Immature natural killer cell (primary cell): Measurements from ENCODE around the gene DCAF17. TPM values are rescaled to one million over a fixed set of nuclear protein-coding genes. Genes with fewer than 3 reads are reported as not detected.
A peak's percentile ranks its signal among the peaks of the same experiment; 100 is the strongest.

Experiments
- DNase-seq, 3 donors: peaks; one replicate each; pipeline ENCODE4 v3.0.0; 2022; ENCODE audit warnings: mixed read lengths in 1 of 3
- H3K27ac Mint-ChIP-seq, 6 donors: one replicate each; pipeline ENCODE4 v1.8.0; 2020; ENCODE audit warnings: mixed read lengths in 6 of 6, mild to moderate bottlenecking in 5 of 6, inconsistent platforms in 4 of 6, moderate library complexity in 3 of 6
- H3K27me3 Mint-ChIP-seq, 3 donors: one replicate each; pipeline ENCODE4 v1.8.0; 2020 to 2021; ENCODE audit warnings: low read depth in 3 of 3, mild to moderate bottlenecking in 3 of 3, mixed read lengths in 3 of 3, moderate library complexity in 3 of 3, inconsistent platforms in 1 of 3
- H3K36me3 Mint-ChIP-seq, 3 donors: one replicate each; pipeline ENCODE4 v1.8.0; 2020; ENCODE audit warnings: mixed read lengths in 3 of 3, inconsistent platforms in 2 of 3, mild to moderate bottlenecking in 2 of 3
- H3K4me1 Mint-ChIP-seq, 2 donors: one replicate each; pipeline ENCODE4 v1.8.0; 2020; ENCODE audit warnings: inconsistent platforms in 2 of 2, mild to moderate bottlenecking in 2 of 2, mixed read lengths in 2 of 2, moderate library complexity in 1 of 2
- H3K4me3 Mint-ChIP-seq, 5 donors: one replicate each; pipeline ENCODE4 v1.8.0; 2020; ENCODE audit warnings: mild to moderate bottlenecking in 5 of 5, mixed read lengths in 5 of 5, inconsistent platforms in 3 of 5, moderate library complexity in 3 of 5
- H3K9me3 Mint-ChIP-seq, 6 donors: one replicate each; pipeline ENCODE4 v1.8.0; 2020; ENCODE audit warnings: mild to moderate bottlenecking in 6 of 6, mixed read lengths in 6 of 6, inconsistent platforms in 4 of 6, moderate library complexity in 3 of 6
- polyA plus RNA-seq, 3 donors: library from polyadenylated mRNA; unstranded; fragments of 300-500 nt; fragmentation: Illumina TruSeq; gene quantifications; one replicate each; pipeline ENCODE4 v1.2.3, GENCODE V29; 2021

The DCAF17 gene, protein sequence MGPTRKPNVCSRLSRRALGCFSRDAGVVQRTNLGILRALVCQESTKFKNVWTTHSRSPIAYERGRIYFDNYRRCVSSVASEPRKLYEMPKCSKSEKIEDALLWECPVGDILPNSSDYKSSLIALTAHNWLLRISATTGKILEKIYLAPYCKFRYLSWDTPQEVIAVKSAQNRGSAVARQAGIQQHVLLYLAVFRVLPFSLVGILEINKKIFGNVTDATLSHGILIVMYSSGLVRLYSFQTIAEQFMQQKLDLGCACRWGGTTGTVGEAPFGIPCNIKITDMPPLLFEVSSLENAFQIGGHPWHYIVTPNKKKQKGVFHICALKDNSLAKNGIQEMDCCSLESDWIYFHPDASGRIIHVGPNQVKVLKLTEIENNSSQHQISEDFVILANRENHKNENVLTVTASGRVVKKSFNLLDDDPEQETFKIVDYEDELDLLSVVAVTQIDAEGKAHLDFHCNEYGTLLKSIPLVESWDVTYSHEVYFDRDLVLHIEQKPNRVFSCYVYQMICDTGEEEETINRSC
- 10 to 100 TPM; 12.7 to 17.8 (median 16.4) TPM for polyA plus RNA-seq

DNA sequence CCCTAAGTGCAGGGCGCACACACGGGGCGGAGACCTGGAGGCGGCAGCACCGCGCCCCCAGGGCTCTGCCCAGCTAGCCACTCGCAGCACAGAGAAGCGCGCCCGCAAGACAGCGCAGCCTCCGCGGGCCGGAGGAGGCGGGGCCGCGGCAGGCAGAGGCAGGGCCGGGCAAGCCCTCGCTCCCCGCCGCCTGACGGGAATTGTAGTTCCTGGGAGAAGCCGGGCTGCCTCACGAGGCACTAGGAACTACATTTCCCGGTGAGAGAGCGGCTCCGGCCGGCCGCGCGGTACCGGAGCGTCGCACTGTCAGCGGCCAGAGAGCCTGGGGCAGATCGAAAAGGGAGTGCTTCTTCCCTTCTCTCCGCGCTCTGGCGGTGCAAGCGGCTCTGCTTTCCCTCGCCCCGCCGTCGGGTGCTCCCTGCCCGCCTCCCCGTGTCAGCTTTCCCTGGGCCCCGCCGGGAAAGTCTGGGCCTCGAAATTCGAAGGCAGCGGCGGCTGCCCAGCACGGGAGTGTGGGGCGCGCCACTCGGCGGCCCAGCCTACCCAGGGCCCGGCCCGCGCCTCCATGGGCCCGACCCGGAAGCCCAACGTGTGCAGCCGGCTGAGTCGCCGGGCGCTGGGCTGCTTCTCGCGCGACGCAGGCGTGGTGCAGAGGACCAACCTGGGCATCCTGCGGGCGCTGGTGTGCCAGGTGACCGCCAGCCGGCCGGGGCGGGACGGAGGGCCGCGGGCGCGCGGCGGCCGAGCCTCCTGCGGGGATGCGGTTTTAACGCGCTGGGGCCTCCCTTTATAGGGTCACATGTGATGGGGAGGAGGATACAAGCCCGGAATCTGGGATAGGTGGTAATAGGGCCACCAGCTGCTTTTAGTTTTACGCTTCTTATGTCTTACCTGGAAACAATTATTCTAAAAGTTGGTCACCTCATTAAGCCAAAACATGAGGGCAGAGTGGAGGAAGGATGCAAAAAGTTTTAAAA, at the start of gene DCAF17:
TSS of gene DCAF17 (plus strand) at position 214 of the 977 bp plus-strand sequence. CDS start at position 566, 352 bp downstream.
- Mint-ChIP-seq H3K4me3 (peak within 1 kb of the TSS; percentile 87 to 97 (median 91)), H3K4me1 (peaks cover 27 to 44% of the 10 kb centered on the region in 2 donors), H3K36me3 (peaks cover 18 to 33% (median 30%) of the 10 kb centered on the region in 3 donors), H3K27ac (peak within 1 kb of the TSS; percentile 90 to 96 (median 95)), H3K9me3 (no peaks in the 10 kb centered on the region), H3K27me3 (peaks cover 2 to 5% (median 2%) of the 10 kb centered on the region in 3 donors)
- peak; percentile 92 to 94 (median 93) for DNase-seq

DNA sequence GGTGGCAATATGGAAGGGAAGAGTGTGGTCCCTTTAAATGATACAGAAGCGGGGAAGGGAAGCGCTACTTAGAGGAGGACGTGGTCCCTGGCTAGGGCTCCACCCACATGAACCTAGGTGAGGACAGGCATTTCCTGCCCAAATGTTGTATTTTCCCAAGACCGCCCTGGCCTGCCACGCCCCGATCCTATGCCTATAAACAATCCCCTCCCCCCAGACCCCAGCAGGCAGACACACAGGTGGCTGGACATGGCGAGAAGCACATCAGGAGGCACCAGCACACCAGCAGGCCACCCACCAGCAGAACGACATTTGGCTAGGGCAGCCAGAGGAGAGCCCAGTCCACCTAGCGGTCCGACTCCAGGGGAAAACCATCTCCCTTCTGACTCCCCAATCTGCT, 47.4 kb upstream of the DCAF17 start:
- H3K4me3 Mint-ChIP-seq = no peak overlapping the region
- no peak for DNase-seq
- H3K36me3 Mint-ChIP-seq = peaks cover 5 to 15% (median 10%) of the 10 kb centered on the region in 3 donors
- no peaks in the 10 kb centered on the region for H3K27me3 Mint-ChIP-seq
- peaks cover 2 to 7% of the 10 kb centered on the region in 2 donors for H3K4me1 Mint-ChIP-seq
- H3K9me3 Mint-ChIP-seq = no peaks in the 10 kb centered on the region
- H3K27ac Mint-ChIP-seq = peak overlapping the region in 1 of 6 donors; percentile 46

DNA sequence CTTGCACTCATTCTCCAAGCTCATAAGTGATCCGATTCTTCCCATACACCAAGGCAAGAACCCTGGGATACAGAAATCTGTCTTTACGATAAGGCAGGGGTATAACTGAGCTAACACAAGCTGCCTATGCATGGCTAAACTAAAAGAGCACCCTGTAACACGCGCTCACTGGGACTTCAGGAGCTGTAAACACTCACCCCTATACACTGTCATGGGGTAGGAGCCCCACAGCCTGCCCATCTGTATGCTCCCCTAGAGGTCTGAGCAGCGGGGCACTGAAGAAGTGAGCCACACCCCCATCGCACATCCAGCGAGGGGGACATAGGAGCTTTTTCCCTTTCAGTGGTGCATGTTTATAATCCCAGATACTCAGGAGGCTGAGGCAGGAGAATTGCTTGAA, 47.0 kb upstream of the DCAF17 start:
- Mint-ChIP-seq H3K9me3 (no peaks in the 10 kb centered on the region), H3K27ac (no peak overlapping the region), H3K36me3 (peaks cover 5 to 15% (median 12%) of the 10 kb centered on the region in 3 donors), H3K27me3 (no peaks in the 10 kb centered on the region), H3K4me3 (no peak overlapping the region), H3K4me1 (peaks cover 2 to 7% of the 10 kb centered on the region in 2 donors)
- no peak for DNase-seq

- no peak overlapping the region for H3K4me3 Mint-ChIP-seq
Measured at GRCh38 chr2:171389325-171389724, 44.7 kb upstream of the DCAF17 start.

DNA sequence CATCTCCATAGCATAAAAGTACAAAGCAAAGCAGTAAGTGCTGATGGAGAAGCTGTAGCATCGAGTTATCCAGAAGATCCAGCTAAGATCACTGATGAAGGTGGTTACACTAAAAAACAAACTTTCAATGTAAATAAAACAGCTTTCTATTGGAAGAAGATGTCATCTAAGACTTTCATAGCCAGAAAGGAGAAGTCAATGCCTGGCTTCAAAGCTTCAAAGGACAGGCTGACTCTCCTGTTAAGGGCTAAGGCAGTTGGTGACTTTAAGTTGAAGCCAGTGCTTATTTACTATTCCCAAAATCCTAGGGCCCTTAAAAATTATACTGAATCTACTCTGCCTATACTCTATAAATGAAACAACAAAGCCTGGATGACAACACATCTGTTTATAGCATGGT, 44.2 kb upstream of the DCAF17 start:
- H3K4me3 Mint-ChIP-seq = no peak overlapping the region

More at GRCh38 chr2:171389325-171389724, 44.7 kb upstream of the DCAF17 start:
- no peak overlapping the region for H3K27ac Mint-ChIP-seq
- DNase-seq = no peak
- peaks cover 2 to 7% of the 10 kb centered on the region in 2 donors for H3K4me1 Mint-ChIP-seq
- H3K27me3 Mint-ChIP-seq = no peaks in the 10 kb centered on the region
- peaks cover 5 to 12% (median 5%) of the 10 kb centered on the region in 3 donors for H3K36me3 Mint-ChIP-seq
- H3K9me3 Mint-ChIP-seq = no peaks in the 10 kb centered on the region

DNA sequence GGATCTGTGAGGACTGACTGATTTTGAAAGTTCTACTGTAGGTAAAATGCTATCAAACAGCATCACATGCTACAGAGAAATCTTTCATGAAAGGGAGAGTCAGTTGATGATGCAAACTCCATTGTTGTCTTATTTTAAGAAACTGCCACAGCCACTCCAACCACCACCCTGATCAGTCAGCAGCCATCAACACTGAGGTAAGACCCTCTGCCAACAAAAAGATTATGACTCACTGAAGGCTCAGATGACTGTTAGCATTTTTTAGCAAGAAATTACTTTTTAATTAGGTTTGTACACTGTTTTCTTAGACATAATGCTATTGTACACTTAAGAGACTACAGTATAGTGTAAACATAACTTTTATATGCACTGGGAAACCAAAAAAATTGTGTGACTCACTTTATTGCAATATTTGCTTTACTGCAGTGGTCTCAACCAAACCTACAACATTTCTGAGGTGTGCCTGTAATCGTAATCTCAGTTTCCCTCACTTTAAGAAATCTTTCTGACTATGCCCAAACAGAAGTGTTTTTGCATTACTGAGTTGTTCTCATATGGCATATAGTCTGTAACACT, 43.0 kb upstream of the DCAF17 start:
- H3K36me3 Mint-ChIP-seq = peaks cover 5 to 10% (median 5%) of the 10 kb centered on the region in 3 donors

More for the DNA sequence above, 44.2 kb upstream of the DCAF17 start:
- H3K36me3 Mint-ChIP-seq = peaks cover 5 to 12% (median 5%) of the 10 kb centered on the region in 3 donors
- no peak for DNase-seq
- peaks cover 2 to 7% of the 10 kb centered on the region in 2 donors for H3K4me1 Mint-ChIP-seq
- H3K27me3 Mint-ChIP-seq = no peaks in the 10 kb centered on the region
- no peaks in the 10 kb centered on the region for H3K9me3 Mint-ChIP-seq
- no peak overlapping the region for H3K27ac Mint-ChIP-seq

DNA sequence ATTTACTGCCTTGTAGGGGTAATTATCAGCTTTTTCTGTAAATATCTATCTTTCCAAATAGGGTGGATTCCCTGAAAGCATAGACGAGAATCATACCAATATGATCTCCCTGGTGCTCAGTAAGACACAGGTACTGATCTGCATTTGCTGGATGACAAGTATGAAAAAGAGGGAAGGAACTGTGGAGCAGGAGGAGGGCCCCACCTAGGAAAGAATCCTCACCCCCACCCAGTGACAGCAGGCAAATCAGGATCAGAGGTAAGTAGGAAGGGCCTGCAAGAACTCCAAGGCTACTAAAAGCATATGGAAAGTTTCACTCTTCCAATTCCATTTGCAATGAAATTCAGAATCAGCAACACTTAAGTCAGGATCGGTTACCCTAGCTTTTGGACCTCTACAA, 42.5 kb upstream of the DCAF17 start:
- DNase-seq = no peak
- Mint-ChIP-seq H3K27ac (no peak overlapping the region), H3K36me3 (peaks cover 5 to 8% (median 5%) of the 10 kb centered on the region in 3 donors), H3K4me3 (no peak overlapping the region), H3K27me3 (no peaks in the 10 kb centered on the region), H3K4me1 (peaks cover 0 to 2% of the 10 kb centered on the region in 2 donors), H3K9me3 (no peaks in the 10 kb centered on the region)

More for the DNA sequence above, 43.0 kb upstream of the DCAF17 start:
- H3K9me3 Mint-ChIP-seq = no peaks in the 10 kb centered on the region
- H3K27me3 Mint-ChIP-seq = no peaks in the 10 kb centered on the region
- H3K4me1 Mint-ChIP-seq = peaks cover 2 to 3% of the 10 kb centered on the region in 2 donors
- no peak for DNase-seq
- H3K27ac Mint-ChIP-seq = peak overlapping the region in 1 of 6 donors; percentile 28
- H3K4me3 Mint-ChIP-seq = no peak overlapping the region

DNA sequence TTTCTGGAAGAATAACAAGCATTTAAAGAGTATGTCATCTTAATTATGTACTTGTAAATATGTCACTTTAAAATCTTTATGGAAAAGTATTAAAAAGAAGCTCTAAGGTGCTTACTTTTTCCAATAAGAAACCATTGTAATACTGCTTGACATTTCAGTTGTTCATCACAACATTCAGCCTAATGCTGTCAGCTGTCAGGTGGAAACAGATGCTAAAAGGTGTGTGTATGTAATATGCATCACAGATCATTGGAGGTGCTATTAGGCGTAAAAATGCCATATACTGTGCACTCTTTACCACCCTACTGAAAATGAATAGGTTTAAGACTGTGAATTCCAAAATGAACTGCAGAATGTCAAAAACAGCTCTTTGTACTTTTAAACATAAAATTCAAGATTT, 40.5 kb upstream of the DCAF17 start:
- H3K9me3 Mint-ChIP-seq = no peaks in the 10 kb centered on the region
- H3K4me3 Mint-ChIP-seq = no peak overlapping the region

GRCh38 chr2:171394164-171394740, 39.8 kb upstream of the DCAF17 start:
- H3K4me3 Mint-ChIP-seq = no peak overlapping the region
- H3K27ac Mint-ChIP-seq = no peak overlapping the region
- no peak for DNase-seq
- no peaks in the 10 kb centered on the region for H3K4me1 Mint-ChIP-seq
- no peaks in the 10 kb centered on the region for H3K27me3 Mint-ChIP-seq
- no peaks in the 10 kb centered on the region for H3K9me3 Mint-ChIP-seq
- peaks cover 5 to 8% (median 5%) of the 10 kb centered on the region in 3 donors for H3K36me3 Mint-ChIP-seq

More for the DNA sequence above, 40.5 kb upstream of the DCAF17 start:
- Mint-ChIP-seq H3K27me3 (no peaks in the 10 kb centered on the region), H3K4me1 (no peaks in the 10 kb centered on the region), H3K27ac (no peak overlapping the region), H3K36me3 (peaks cover 5 to 8% (median 5%) of the 10 kb centered on the region in 3 donors)
- no peak for DNase-seq

DNA sequence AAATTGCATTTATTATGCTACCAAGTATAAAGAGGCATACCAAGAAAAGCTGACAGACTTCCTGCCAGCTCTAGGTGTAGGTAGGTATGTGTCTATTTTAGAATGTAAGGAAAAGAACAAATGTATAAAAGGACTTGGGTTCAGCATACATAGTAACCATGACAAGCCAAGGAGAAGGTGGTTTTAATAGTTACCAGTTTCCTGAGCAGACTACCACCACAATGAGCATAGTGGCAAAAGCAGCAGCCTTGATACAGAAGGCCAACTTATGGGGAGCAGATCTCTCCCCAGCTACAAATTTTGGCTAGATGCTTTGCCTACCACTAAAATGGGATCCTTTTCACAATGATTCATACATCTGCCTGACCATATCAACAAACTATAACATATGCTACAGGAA, 34.7 kb upstream of the DCAF17 start:
- DNase-seq = no peak
- Mint-ChIP-seq H3K36me3 (peaks cover 0 to 4% (median 0%) of the 10 kb centered on the region in 3 donors), H3K4me1 (no peaks in the 10 kb centered on the region), H3K27ac (peak overlapping the region in 1 of 6 donors; percentile 50), H3K9me3 (peaks cover 0 to 3% (median under 1%) of the 10 kb centered on the region in 6 donors), H3K4me3 (no peak overlapping the region), H3K27me3 (no peaks in the 10 kb centered on the region)

DNA sequence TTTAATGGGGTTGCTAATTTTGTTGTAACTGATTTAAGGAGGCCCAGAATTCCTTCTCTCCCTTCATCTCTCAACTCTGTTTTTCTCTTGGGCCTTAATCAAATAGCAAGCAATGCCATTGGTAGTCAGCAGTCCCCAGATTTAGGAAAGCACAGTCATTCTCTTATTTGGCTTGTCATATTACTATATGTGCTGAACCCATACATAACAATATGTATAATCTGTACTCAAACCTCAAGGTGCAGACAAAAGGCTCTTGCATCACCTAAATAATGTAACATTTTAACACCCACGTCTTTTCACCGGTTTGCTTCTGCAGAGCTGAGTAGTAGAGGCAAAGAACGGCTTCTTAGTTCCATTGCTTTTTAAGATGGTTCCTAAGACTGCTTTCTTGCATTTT, 33.6 kb upstream of the DCAF17 start:
- Mint-ChIP-seq H3K9me3 (peaks cover 0 to 3% (median under 1%) of the 10 kb centered on the region in 6 donors), H3K27ac (no peak overlapping the region), H3K4me1 (peaks cover 0 to under 1% of the 10 kb centered on the region in 2 donors), H3K36me3 (peaks cover 0 to 4% (median 4%) of the 10 kb centered on the region in 3 donors), H3K27me3 (no peaks in the 10 kb centered on the region), H3K4me3 (no peak overlapping the region)
- no peak for DNase-seq

- Mint-ChIP-seq H3K27ac (no peak overlapping the region), H3K36me3 (peaks cover 0 to 4% (median 4%) of the 10 kb centered on the region in 3 donors), H3K4me1 (peaks cover 5 to 12% of the 10 kb centered on the region in 2 donors), H3K27me3 (no peaks in the 10 kb centered on the region), H3K9me3 (peaks cover 0 to 3% (median under 1%) of the 10 kb centered on the region in 6 donors), H3K4me3 (no peak overlapping the region)
- DNase-seq = no peak
Measured at GRCh38 chr2:171401947-171402346, 32.1 kb upstream of the DCAF17 start.
